Smooth muscle cell (in vitro differentiated cells): ENCODE data around the gene TUBB3. TPM values are rescaled to one million over a fixed set of nuclear protein-coding genes. Genes with fewer than 3 reads are reported as not detected.

Experiments used
- DNase-seq: peaks from one replicate; lab custom pipeline; 2025; ENCODE audit not compliant: unreplicated experiment; lab: John Stamatoyannopoulos, UW
- H2AFZ ChIP-seq: fragments of 200-600 bp; sonication (generic); 2 replicates; pipeline ENCODE4 v1.6.0; 2016; ENCODE audit warnings: antibody characterized with exemption, low read depth, mild to moderate bottlenecking
- H3F3A ChIP-seq: fragments of 200-600 bp; sonication (generic); 2 replicates; pipeline ENCODE4 v1.6.0; 2017; ENCODE audit warnings: antibody characterized with exemption, low read depth
- H3K27ac ChIP-seq: fragments of 200-600 bp; sonication (generic); 2 replicates; pipeline ENCODE4 v1.5.1; 2016; ENCODE audit warnings: low read depth, mild to moderate bottlenecking
- H3K27me3 ChIP-seq: fragments of 200-600 bp; sonication (generic); 2 replicates; pipeline ENCODE4 v1.6.1; 2016; ENCODE audit warnings: low read depth, mild to moderate bottlenecking
- H3K36me3 ChIP-seq: fragments of 200-600 bp; sonication (generic); 2 replicates; pipeline ENCODE4 v1.5.1; 2016; ENCODE audit warnings: low read depth
- H3K4me1 ChIP-seq: fragments of 200-600 bp; sonication (generic); 2 replicates; pipeline ENCODE4 v1.5.1; 2016; ENCODE audit warnings: low read depth
- H3K4me2 ChIP-seq: fragments of 200-600 bp; sonication (generic); 2 replicates; pipeline ENCODE4 v1.6.0; 2016; ENCODE audit warnings: mild to moderate bottlenecking
- H3K4me3 ChIP-seq: fragments of 200-600 bp; sonication (generic); 2 replicates; pipeline ENCODE4 v1.5.1; 2016; ENCODE audit warnings: mild to moderate bottlenecking
- H3K79me2 ChIP-seq: fragments of 200-600 bp; sonication (generic); 2 replicates; pipeline ENCODE4 v1.6.0; 2016; ENCODE audit warnings: low read depth, mild to moderate bottlenecking
- H3K9ac ChIP-seq: fragments of 200-600 bp; sonication (generic); 2 replicates; pipeline ENCODE4 v1.6.0; 2016; ENCODE audit warnings: low read depth
- H3K9me3 ChIP-seq: fragments of 200-600 bp; sonication (generic); replicated peaks from 2 replicates; pipeline ENCODE4 v1.5.1; 2016; ENCODE audit warnings: low read depth
- H4K20me1 ChIP-seq: fragments of 200-600 bp; sonication (generic); 2 replicates; pipeline ENCODE4 v1.6.0; 2016; ENCODE audit warnings: low read depth
- CTCF ChIP-seq: fragments of 200-600 bp; sonication (generic); IDR thresholded peaks from 2 replicates; pipeline ENCODE4 v1.5.1; 2017; ENCODE audit warnings: borderline replicate concordance, mild to moderate bottlenecking, antibody characterized with exemption; ENCODE audit not compliant: insufficient read depth, poor library complexity, severe bottlenecking
- WGBS: methylation state at CpG from one replicate; pipeline ENCODE4 v1.1.7; 2016; ENCODE audit warnings: low lambda C conversion rate; 5-methylcytosine and 5-hydroxymethylcytosine counted together
- polyA plus RNA-seq: library from polyadenylated mRNA; unstranded; fragments of >200 nt; fragmentation: Nextera tagmentation; extraction: Ambion mirVana; gene quantifications from 2 replicates; pipeline ENCODE4 v1.2.1, GENCODE V29; 2016
- total RNA-seq: library from RNA; depleted of rRNA; stranded (reverse); fragments of >200 nt; gene quantifications from 2 replicates; pipeline ENCODE4 v1.2.3, GENCODE V29; 2014

TUBB3 gene
- total and polyA plus RNA-seq, 2 experiments from 2014 or later = 198 to 234 TPM

- Histone ChIP-seq H3K36me3 (no peaks in the 10 kb centered on the region), H4K20me1 (peaks cover 38% of the 10 kb centered on the region), H3K4me2 (no peak overlapping the region), H3K4me3 (no peak overlapping the region), H3K27me3 (no peaks in the 10 kb centered on the region), H3K9ac (no peak overlapping the region), H3K27ac (no peak overlapping the region), H3K4me1 (no peaks in the 10 kb centered on the region), H3F3A (no peaks in the 10 kb centered on the region), H2AFZ (no peak overlapping the region), H3K9me3 (no peaks in the 10 kb centered on the region), H3K79me2 (no peaks in the 10 kb centered on the region)
- DNase-seq = no peak
- TF ChIP-seq CTCF = no peak
- over 99% methylated on average over 20 of the region's 20 CpGs for WGBS
Observed at GRCh38 chr16:89899879-89900481, 23.2 kb upstream of the TUBB3 start.

DNA sequence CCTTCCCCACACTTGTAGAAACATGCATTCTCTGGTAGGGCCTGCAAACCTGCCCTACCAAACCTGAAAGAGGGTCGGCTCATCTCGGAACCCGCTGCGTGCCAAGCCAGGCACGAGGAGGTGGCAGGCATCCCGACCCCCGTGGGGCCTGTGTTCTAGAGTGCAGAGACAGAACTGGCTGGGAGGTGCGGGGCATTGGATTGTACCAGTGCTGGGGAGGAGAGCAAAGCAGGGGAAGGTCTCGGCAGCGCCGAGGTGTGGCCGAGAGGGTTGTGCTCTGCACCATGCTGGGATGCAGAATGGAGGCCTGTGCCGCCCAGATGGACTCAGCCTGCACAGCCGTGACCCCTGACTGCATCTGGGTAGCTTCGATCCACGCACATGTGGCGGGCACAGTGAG, 22.3 kb upstream of the TUBB3 start:
- Histone ChIP-seq H4K20me1 (peaks cover 40% of the 10 kb centered on the region), H3K36me3 (no peaks in the 10 kb centered on the region), H3K9me3 (no peaks in the 10 kb centered on the region), H3K79me2 (no peaks in the 10 kb centered on the region), H3K4me2 (no peak overlapping the region), H2AFZ (no peak overlapping the region), H3F3A (no peaks in the 10 kb centered on the region), H3K9ac (no peak overlapping the region), H3K4me3 (no peak overlapping the region), H3K27ac (no peak overlapping the region), H3K27me3 (no peaks in the 10 kb centered on the region), H3K4me1 (no peaks in the 10 kb centered on the region)
- TF ChIP-seq CTCF = no peak
- WGBS = 97% methylated on average over 17 of the region's 17 CpGs
- DNase-seq = no peak

GRCh38 chr16:89902980-89903379, 20.2 kb upstream of the TUBB3 start:
- H3K9ac ChIP-seq = no peak overlapping the region
- no peak for TF ChIP-seq CTCF
- no peaks in the 10 kb centered on the region for H3K9me3 ChIP-seq
- H3K4me1 ChIP-seq = no peaks in the 10 kb centered on the region
- H3F3A ChIP-seq = no peaks in the 10 kb centered on the region
- H3K4me3 ChIP-seq = no peak overlapping the region
- peaks cover 30% of the 10 kb centered on the region for H4K20me1 ChIP-seq
- H3K27me3 ChIP-seq = no peaks in the 10 kb centered on the region
- H2AFZ ChIP-seq = no peak overlapping the region
- no peak for DNase-seq
- no peak overlapping the region for H3K27ac ChIP-seq
- H3K36me3 ChIP-seq = no peaks in the 10 kb centered on the region
- no peaks in the 10 kb centered on the region for H3K79me2 ChIP-seq
- WGBS = 97% methylated on average over 11 of the region's 11 CpGs
- no peak overlapping the region for H3K4me2 ChIP-seq

DNA sequence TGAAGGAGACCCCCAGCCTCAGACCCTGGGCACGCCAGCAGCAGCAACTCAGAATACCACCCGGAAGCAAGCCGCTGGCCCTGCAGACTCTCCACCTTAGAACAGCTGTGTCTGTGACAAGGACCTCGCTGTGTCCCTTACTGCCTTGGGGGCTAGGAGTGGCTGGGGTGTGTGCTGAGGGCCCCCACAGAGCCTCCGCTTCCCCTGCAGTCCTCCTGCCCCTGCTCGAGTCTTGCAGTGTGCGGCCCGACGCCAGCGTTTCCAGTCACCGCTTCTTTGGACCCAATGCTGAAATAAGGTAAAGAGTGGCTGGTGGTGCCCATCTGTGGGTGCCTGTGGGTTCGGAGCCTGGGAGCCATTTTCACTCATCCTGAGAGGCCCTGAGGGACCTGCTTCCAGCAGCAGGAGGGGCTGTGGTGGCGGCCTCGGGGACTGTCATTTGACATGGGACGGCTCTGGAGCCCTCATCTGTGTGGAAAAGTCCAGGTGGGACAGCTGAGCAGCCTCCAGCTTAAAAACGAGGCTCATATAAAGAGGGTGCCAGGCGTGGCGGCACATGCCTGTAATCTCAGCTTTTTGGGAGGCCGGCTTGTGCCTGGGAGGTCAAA, 19.1 kb upstream of the TUBB3 start:
- Histone ChIP-seq H3K4me3 (no peak overlapping the region), H3K27ac (no peak overlapping the region), H4K20me1 (peaks cover 30% of the 10 kb centered on the region), H3K9me3 (no peaks in the 10 kb centered on the region), H3K4me2 (no peak overlapping the region), H3K27me3 (no peaks in the 10 kb centered on the region), H3K9ac (no peak overlapping the region), H3K4me1 (no peaks in the 10 kb centered on the region), H3F3A (no peaks in the 10 kb centered on the region), H3K79me2 (no peaks in the 10 kb centered on the region), H3K36me3 (no peaks in the 10 kb centered on the region), H2AFZ (no peak overlapping the region)
- DNase-seq = no peak
- WGBS = 97% methylated on average over 19 of the region's 19 CpGs
- TF ChIP-seq CTCF = no peak
